ENCODE results near the gene SEC14L2. TPM values are rescaled to one million over a fixed set of nuclear protein-coding genes. Genes with fewer than 3 reads are reported as not detected.

Gene SEC14L2
- total RNA-seq, 4 donors from 2014 or later: 16.6 to 45.4 (median 28.2) TPM

DNA sequence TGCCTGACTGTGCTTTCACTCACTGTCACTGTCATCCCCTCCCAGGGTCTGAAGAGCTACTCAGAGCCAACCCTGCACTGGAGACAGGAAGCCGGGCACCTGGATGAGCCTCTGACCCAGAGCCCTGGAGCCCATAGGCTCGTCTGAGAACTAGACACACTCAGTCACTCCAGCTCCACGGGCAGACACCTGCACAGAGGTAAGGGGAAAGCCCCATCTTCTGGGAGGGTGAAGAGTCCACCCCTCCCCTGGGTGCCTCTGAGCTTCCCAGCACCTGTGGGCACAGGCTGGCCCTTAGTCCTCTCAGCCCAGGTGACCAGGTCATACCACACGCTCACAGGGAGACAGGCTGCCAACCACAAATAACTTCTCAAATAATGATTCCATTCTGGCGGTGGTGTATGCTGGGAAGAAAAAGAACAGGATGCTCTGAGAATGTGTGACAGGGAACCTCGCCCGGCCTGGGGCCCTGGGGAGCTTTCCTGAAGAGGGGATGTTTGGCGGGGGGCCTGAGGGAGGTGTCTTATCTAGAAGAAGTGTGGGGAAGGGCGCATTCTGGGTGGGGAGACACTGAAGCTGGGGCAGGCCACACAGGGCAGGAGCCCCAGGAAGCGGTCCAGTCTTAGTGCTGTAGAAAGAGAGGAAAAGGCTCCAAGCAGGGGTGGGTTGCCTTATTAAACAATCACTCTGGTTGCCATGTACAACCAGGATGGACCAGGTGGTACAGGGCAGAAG is 34.7 kb upstream of the SEC14L2 start:
- Histone ChIP-seq H3K36me3 (peaks cover 0 to 9% (median 0%) of the 10 kb centered on the region in 3 donors), H3K27me3 (no peaks in the 10 kb centered on the region), H3K27ac (no peak overlapping the region), H3K9me3 (no peaks in the 10 kb centered on the region), H3K4me1 (peaks cover 0 to 10% (median 0%) of the 10 kb centered on the region in 3 donors), H3K4me3 (no peak overlapping the region)
- 85 to 90% methylated on average over 5 to 6 of the region's 10 CpGs for WGBS, 2 donors
- no peak for TF ChIP-seq POLR2A (IDR thresholded peaks at IDR 0.05)
- TF ChIP-seq, protein P1, sequence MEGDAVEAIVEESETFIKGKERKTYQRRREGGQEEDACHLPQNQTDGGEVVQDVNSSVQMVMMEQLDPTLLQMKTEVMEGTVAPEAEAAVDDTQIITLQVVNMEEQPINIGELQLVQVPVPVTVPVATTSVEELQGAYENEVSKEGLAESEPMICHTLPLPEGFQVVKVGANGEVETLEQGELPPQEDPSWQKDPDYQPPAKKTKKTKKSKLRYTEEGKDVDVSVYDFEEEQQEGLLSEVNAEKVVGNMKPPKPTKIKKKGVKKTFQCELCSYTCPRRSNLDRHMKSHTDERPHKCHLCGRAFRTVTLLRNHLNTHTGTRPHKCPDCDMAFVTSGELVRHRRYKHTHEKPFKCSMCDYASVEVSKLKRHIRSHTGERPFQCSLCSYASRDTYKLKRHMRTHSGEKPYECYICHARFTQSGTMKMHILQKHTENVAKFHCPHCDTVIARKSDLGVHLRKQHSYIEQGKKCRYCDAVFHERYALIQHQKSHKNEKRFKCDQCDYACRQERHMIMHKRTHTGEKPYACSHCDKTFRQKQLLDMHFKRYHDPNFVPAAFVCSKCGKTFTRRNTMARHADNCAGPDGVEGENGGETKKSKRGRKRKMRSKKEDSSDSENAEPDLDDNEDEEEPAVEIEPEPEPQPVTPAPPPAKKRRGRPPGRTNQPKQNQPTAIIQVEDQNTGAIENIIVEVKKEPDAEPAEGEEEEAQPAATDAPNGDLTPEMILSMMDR (IDR thresholded peaks at IDR 0.05): no peak
- no peak for DNase-seq
- intact Hi-C loops (cut with DNase I): no loop called here

DNA sequence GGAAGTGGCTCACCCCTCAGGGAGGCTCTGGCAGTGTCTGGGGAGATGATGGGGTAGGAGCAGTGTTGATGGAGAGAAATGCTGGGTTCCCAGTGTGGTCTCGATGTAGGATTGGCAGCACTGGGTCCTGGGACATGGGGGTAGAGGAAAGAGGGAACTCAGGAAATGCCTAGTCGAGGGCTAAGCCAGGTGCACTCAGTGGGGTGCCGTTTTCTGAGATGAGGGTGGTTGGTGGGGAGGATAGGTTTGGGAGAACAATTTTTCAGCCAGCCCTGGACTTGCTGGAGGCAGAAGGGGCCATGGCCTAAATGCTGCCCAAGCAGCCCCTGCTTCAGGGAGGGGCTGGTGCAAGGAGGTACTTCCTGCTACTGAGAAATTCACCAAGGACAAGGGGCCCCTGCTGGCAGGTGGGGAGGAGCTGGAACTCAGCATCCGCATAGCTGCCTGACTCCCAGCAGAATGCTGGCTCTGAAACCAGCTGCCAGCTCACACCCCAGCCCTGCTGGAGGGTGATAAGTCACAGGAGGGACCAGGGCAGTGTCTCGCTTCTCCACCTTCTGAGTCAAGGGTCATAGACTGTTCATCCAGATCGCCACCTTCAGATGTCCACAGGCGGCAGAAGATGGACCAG is 34.1 kb upstream of the SEC14L2 start:
- 83 to 87% methylated on average over 6 of the region's 7 CpGs for WGBS, 2 donors
- H3K27ac ChIP-seq: no peak overlapping the region
- peaks cover 0 to 9% (median 0%) of the 10 kb centered on the region in 3 donors for H3K36me3 ChIP-seq
- H3K4me3 ChIP-seq: no peak overlapping the region
- peaks cover 0 to 3% (median 0%) of the 10 kb centered on the region in 3 donors for H3K4me1 ChIP-seq
- H3K27me3 ChIP-seq: no peaks in the 10 kb centered on the region
- intact Hi-C loops (cut with DNase I): no loop called here
- TF ChIP-seq POLR2A (IDR thresholded peaks at IDR 0.05): no peak
- TF ChIP-seq, protein P1 (IDR thresholded peaks at IDR 0.05): no peak
- no peak for DNase-seq
- no peaks in the 10 kb centered on the region for H3K9me3 ChIP-seq

DNA sequence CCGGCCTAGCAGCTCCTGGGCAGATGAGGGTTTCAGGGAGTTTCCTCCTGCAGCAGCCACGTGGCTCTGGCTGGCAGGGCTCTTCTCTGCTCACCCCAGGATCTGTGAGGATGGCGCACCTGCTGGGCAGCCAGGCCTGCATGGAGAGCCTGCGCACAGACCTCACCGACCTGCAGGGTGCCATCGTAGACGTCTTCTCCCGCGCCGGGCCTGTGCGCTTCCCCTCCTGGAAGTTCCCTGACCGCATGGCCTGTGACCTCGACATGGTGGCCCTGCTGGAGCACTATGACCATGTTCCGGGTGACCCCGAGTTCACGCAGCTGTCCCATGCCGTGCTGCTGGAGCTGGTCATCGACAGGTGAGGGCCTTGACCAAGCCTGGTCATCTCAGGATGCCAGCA is 30.9 kb upstream of the SEC14L2 start:
- Histone ChIP-seq H3K4me1 (no peaks in the 10 kb centered on the region), H3K36me3 (peaks cover 0 to 9% (median 0%) of the 10 kb centered on the region in 3 donors), H3K4me3 (no peak overlapping the region), H3K27ac (no peak overlapping the region), H3K9me3 (no peaks in the 10 kb centered on the region), H3K27me3 (no peaks in the 10 kb centered on the region)
- intact Hi-C loops (cut with DNase I): no loop called here
- TF ChIP-seq, protein P1 (IDR thresholded peaks at IDR 0.05): no peak
- TF ChIP-seq POLR2A (IDR thresholded peaks at IDR 0.05): no peak
- 89 to 90% methylated on average over 2 to 18 of the region's 18 CpGs for WGBS, 2 donors
- no peak for DNase-seq

DNA sequence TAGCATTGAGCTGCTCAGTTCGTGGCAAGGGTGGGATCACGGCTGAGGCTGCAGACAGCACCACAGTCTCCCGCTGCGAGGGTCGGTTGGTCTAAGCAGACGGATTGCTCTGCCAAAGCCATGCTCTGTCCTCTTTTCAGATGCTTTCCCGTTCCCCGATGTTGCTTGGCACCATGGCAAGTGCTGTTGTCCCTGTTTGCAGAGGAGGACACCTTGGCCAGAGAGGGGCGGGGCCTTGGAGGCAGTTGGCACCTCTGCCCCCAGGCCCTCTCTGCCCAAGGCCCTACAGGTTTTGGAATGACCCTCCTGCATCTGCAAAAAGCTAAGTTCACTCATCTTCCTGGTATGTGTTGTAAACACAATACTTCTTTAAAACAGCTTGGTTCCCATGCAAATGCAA is 28.4 kb upstream of the SEC14L2 start:
- no peak overlapping the region for H3K27ac ChIP-seq
- no peak for DNase-seq
- no peaks in the 10 kb centered on the region for H3K27me3 ChIP-seq
- no peak overlapping the region for H3K4me3 ChIP-seq
- TF ChIP-seq, protein P1 (IDR thresholded peaks at IDR 0.05): no peak
- no peak for TF ChIP-seq POLR2A (IDR thresholded peaks at IDR 0.05)
- no peaks in the 10 kb centered on the region for H3K4me1 ChIP-seq
- no peaks in the 10 kb centered on the region for H3K9me3 ChIP-seq
- intact Hi-C loops (cut with DNase I): no loop called here
- peaks cover 0 to 9% (median 0%) of the 10 kb centered on the region in 3 donors for H3K36me3 ChIP-seq
- WGBS, 2 donors: 80 to 94% methylated on average over 3 to 7 of the region's 9 CpGs

DNA sequence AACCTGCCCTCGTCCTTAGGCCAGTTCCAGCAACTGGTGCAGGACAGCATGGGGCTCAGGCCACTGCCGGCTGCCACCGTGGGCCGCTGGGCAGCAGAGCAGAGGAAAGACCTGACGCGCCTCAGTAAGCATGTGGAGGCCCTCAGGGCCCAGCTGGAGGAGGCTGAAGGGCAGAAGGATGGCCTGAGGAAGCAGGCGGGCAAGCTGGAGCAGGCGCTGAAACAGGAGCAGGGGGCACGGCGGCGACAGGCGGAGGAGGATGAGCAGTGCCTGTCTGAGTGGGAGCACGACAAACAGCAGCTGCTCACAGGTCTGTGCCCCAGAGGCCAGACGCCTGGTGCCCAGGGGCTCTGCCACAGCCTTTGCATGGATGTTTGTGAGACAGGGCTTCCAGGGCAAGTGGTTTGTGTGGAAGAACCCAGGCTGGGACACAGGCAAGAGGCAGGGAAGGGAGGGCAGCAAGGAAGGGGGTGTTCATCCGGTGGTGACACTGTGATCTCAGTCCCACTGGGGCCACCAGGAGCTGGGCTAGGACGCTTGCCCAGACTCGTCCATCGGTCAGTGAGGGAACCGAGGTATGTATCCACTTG is 26.1 kb upstream of the SEC14L2 start:
- no peak for TF ChIP-seq POLR2A (IDR thresholded peaks at IDR 0.05)
- TF ChIP-seq, protein P1 (IDR thresholded peaks at IDR 0.05): no peak
- H3K36me3 ChIP-seq: peaks cover 0 to 8% (median 0%) of the 10 kb centered on the region in 3 donors
- H3K4me3 ChIP-seq: no peak overlapping the region
- H3K27ac ChIP-seq: no peak overlapping the region
- H3K9me3 ChIP-seq: no peaks in the 10 kb centered on the region
- WGBS, 2 donors: 75 to 86% methylated on average over 10 of the region's 19 CpGs
- DNase-seq: no peak
- no peaks in the 10 kb centered on the region for H3K27me3 ChIP-seq
- H3K4me1 ChIP-seq: no peaks in the 10 kb centered on the region
- intact Hi-C loops (cut with DNase I): no loop called here

Data from esophagus squamous epithelium (tissue), 5 donors.